ENCODE results near the gene ERRFI1.

ERRFI1 gene

DNA sequence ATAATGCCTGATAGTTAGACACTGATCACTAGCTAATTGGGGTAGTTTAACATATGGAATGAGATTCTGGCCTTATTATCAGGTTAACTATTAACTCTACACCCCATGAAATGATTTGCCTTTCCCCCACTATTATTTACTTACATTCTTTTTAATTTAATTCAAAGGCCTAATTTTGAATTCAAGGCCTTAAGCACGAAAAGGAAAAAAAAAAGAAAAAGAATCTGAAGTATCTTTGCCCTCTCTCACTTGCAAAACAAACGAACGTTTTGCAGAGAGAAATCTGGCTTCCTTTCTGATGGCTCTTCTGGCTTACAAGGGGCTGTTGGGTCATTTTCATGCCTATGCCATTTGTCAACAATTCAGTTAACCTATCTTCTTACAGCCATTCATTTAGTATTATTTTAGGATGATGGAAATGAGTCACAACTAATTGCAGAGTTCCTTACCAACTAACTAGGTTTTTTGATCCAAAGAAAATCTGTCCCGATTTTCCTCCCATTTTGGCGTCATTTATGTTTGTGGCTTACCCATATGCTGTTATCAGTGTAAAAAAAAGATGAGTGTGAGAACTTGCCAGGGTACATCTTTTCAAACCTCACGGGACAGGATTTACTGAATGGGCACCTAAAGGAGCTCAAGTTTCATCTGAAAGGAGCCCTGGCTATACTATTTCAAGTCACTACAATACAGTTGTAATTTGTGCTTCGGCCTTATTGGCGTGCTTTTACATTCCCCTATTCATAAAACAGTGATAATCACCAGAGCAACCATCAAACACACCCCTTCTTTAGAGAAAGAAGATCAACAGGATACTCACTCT is 1.9 kb upstream of the ERRFI1 start:
- H3K27ac ChIP-seq: no peak overlapping the region
- no peaks in the 10 kb centered on the region for H3K27me3 ChIP-seq (ENCODE audit: insufficient read depth, low read depth, severe bottlenecking)
- no peak for DNase-seq
- TF ChIP-seq, protein P1, sequence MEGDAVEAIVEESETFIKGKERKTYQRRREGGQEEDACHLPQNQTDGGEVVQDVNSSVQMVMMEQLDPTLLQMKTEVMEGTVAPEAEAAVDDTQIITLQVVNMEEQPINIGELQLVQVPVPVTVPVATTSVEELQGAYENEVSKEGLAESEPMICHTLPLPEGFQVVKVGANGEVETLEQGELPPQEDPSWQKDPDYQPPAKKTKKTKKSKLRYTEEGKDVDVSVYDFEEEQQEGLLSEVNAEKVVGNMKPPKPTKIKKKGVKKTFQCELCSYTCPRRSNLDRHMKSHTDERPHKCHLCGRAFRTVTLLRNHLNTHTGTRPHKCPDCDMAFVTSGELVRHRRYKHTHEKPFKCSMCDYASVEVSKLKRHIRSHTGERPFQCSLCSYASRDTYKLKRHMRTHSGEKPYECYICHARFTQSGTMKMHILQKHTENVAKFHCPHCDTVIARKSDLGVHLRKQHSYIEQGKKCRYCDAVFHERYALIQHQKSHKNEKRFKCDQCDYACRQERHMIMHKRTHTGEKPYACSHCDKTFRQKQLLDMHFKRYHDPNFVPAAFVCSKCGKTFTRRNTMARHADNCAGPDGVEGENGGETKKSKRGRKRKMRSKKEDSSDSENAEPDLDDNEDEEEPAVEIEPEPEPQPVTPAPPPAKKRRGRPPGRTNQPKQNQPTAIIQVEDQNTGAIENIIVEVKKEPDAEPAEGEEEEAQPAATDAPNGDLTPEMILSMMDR (IDR thresholded peaks at IDR 0.05; ENCODE audit: low read depth, low read length): no peak
- no peaks in the 10 kb centered on the region for H3K36me3 ChIP-seq
- H3K9me3 ChIP-seq (ENCODE audit: severe bottlenecking): no peaks in the 10 kb centered on the region
- no peak overlapping the region for H3K4me3 ChIP-seq (ENCODE audit: low read depth, low read length)

DNA sequence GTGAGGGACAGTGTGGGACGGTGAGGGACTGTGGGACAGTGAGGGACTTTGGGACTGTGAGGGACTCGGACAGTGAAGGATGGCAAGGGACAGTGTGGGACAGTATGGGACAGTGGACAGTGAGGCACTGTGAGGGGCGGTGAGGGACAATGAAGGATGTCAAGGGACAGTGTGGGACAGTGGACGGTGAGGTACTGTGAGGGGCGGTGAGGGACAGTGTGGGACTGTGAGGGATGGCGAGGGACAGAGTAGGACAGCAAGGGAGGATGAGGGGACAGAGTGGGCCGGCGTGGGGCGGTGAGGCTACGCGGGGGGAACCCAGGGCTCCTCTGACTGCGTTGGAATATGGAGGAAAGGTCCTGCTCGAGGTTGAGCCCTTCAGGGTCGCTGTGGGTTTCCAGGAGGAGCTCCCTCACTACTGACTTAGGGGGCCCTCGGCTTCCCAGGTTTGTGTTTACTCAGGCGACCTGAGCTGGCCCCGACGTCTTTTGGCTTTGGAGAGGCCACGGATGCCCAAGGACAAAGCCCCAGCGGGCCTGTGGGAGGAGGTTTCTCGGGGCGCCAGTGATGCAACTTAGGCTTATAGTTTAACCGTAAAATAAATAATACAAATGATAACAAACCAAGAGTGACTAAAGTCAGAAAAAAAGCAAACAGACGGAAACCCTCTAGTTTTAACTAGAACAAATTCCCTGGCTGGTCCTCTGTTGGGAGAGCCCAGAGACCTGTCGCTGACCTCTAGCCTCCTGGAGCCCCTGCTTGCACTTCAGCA is 1.1 kb upstream of the ERRFI1 start:
- Histone ChIP-seq H3K4me3 (ENCODE audit: low read depth, low read length) (peak overlapping the region; percentile 67), H3K36me3 (no peaks in the 10 kb centered on the region), H3K27ac (no peak overlapping the region), H3K9me3 (ENCODE audit: severe bottlenecking) (no peaks in the 10 kb centered on the region), H3K27me3 (ENCODE audit: insufficient read depth, low read depth, severe bottlenecking) (no peaks in the 10 kb centered on the region)
- TF ChIP-seq, protein P1 (IDR thresholded peaks at IDR 0.05; ENCODE audit: low read depth, low read length): no peak
- no peak for DNase-seq

DNA sequence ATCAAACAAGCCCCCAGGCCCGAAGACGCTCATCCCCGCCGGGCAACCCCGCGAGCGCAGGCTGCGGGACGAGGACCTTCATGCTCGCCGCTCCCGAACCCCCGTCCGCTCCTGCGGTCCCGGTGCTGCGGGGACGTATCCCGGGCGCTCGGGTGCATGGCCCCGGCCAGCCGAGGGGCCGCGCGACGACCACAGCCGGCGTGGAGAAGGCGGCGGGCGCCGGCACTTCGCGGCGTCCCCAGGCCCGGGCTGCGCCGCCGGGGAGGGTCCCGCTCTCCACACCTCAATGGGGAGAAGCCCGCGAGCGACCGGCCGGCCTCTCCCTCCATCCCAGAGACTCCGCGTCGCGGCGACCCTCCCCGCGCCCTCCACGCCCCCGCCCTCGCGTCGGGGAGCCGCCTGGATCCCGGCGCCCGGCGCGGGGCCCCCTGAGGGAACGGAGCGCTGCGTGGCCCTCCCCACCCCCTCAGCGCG is 401 bp downstream of the ERRFI1 start:
- Histone ChIP-seq H3K4me3 (ENCODE audit: low read depth, low read length) (peak overlapping the region; percentile 67), H3K36me3 (no peaks in the 10 kb centered on the region), H3K27ac (peak overlapping the region; percentile 73), H3K9me3 (ENCODE audit: severe bottlenecking) (no peaks in the 10 kb centered on the region), H3K27me3 (ENCODE audit: insufficient read depth, low read depth, severe bottlenecking) (no peaks in the 10 kb centered on the region)
- DNase-seq: no peak
- TF ChIP-seq, protein P1 (IDR thresholded peaks at IDR 0.05; ENCODE audit: low read depth, low read length): no peak

DNA sequence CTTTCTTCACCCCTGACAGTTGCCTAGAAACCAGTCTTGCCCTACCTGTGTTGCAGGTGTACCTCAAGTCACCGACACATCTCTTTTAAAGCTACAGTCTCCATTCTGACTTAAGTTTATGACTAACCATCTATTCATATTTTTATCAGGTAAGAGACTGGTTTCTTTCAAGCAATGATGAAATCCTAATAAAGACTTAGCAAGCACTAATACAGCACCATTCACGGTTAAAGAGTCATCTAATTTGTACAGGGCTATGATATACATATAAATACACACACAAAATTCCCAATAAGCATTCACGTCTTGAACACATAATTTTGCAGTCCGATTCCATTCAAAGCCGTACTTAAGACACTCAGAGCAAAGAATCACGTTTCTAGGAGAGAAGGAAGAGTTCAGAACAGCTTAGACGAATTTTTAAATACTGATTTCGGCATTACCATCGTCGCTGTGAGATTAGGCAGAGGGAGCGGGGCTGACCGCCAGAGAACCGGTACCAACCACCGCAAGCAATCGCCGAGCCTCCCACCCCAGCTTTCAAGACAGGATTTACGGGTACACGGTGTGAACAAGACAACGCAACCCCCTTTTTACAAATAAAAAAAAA is 943 bp downstream of the ERRFI1 start:
- peak overlapping the region; percentile 73; the same call in 1 of the 2 replicates for H3K27ac ChIP-seq
- TF ChIP-seq, protein P1 (IDR thresholded peaks at IDR 0.05; ENCODE audit: low read depth, low read length): no peak

DNA sequence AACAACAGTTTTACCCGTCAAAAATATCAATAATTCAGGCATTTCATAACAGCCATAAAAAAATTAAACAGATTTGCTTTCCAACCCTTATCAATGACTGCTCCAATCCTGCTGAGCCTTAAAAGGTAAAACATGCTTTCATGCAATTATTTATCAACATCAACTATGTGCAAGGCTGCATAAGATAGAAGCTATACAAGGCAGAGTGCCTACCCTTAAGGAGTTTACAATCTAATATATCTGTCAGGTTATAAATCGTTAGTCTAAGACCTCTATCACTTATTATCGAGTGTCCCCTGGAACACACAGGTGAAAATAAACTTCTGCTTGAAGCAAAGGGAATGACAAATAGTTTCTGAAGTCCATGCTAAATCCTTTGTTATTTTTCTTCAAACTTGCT is 1.8 kb downstream of the ERRFI1 start:
- Histone ChIP-seq H3K4me3 (ENCODE audit: low read depth, low read length) (no peak overlapping the region), H3K36me3 (no peaks in the 10 kb centered on the region), H3K27ac (no peak overlapping the region), H3K9me3 (ENCODE audit: severe bottlenecking) (no peaks in the 10 kb centered on the region), H3K27me3 (ENCODE audit: insufficient read depth, low read depth, severe bottlenecking) (no peaks in the 10 kb centered on the region)
- DNase-seq: no peak
- TF ChIP-seq, protein P1 (IDR thresholded peaks at IDR 0.05; ENCODE audit: low read depth, low read length): no peak

More for the DNA sequence above, 943 bp downstream of the ERRFI1 start:
- H3K9me3 ChIP-seq (ENCODE audit: severe bottlenecking): no peaks in the 10 kb centered on the region
- no peaks in the 10 kb centered on the region for H3K36me3 ChIP-seq
- H3K4me3 ChIP-seq (ENCODE audit: low read depth, low read length): peak overlapping the region; percentile 67
- H3K27me3 ChIP-seq (ENCODE audit: insufficient read depth, low read depth, severe bottlenecking): no peaks in the 10 kb centered on the region
- no peak for DNase-seq
